ENCODE data around the gene MARCHF6.
"Not testable (repeated sequence)": the region's sequence is repeated elsewhere in the genome, so short reads cannot be mapped to it uniquely, and the experiment has no call there.

MARCHF6 gene, protein sequence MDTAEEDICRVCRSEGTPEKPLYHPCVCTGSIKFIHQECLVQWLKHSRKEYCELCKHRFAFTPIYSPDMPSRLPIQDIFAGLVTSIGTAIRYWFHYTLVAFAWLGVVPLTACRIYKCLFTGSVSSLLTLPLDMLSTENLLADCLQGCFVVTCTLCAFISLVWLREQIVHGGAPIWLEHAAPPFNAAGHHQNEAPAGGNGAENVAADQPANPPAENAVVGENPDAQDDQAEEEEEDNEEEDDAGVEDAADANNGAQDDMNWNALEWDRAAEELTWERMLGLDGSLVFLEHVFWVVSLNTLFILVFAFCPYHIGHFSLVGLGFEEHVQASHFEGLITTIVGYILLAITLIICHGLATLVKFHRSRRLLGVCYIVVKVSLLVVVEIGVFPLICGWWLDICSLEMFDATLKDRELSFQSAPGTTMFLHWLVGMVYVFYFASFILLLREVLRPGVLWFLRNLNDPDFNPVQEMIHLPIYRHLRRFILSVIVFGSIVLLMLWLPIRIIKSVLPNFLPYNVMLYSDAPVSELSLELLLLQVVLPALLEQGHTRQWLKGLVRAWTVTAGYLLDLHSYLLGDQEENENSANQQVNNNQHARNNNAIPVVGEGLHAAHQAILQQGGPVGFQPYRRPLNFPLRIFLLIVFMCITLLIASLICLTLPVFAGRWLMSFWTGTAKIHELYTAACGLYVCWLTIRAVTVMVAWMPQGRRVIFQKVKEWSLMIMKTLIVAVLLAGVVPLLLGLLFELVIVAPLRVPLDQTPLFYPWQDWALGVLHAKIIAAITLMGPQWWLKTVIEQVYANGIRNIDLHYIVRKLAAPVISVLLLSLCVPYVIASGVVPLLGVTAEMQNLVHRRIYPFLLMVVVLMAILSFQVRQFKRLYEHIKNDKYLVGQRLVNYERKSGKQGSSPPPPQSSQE

DNA sequence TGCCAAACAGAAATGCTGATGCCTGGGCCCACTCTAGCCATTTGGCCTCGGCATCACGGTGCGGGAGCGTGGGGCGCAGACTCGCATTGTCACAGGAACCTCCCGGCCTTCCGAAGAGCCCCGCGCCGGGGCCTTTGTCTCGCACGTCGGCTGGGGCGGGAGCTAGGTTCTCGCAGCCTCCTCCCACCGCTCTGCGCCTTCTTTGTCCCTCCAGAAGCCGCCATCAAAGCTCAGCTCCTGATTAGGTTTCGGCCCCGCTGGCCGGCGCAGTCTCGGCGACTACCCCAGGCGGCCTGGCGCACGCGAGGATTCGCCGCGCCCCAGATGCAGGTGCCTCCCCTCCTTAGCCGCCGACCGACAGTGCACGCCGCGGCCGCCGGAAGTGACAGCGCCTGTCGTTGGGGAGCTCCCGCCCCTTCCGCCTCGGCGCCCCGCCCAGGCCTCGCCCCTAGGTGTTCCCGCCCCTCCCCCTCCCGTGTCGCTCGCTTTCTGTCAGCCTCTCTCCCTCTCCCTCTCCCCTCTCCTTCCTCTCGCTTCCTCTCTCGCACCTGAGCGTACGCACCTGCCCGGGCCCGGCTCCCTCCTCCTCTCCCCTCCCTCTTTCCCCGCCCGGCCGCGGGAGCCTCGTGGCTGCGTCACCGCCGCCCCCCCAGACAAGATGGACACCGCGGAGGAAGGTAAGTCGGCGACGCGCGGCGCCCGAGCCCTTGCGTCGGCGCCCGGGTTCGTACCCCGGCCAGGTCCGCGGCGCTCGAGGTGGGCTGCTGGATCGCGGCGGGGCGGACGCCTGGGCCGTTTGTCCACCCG lies at the start of gene MARCHF6:
Gene MARCHF6, plus strand, starts transcription at position 455 of the 807 bp plus-strand sequence. Its CDS starts 204 bp downstream, at position 659.
- DNase-seq (ENCODE audit: low read depth in 2 of 2) = peak; percentile 89 to 94

- no peak for DNase-seq (ENCODE audit: low read depth in 2 of 2)
Measured at GRCh38 chr5:10303699-10304170, 49.8 kb upstream of the MARCHF6 start.

- DNase-seq (ENCODE audit: low read depth in 2 of 2) = no peak
Measured at GRCh38 chr5:10304932-10305331, 48.6 kb upstream of the MARCHF6 start.

DNA sequence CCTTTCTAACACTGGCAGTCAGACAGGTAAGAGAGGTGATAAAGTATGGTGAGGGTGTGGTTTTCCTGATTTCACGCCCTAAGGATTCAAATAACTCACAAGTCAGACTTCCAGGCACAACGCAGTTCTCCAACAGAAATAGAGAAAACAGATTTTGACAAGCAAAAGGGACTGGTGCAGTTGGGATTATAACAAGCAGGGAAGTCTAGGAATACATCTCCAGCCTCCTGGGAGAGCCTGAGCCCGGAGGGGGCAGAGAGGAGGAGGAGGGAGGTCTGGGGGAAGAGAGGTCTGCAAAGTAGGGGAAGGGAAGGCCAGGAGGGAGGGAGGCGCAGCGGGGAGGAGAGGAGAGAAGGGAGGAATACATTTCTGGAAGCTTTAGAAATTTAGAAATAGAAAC lies 47.4 kb upstream of the MARCHF6 start:
- no peak for DNase-seq (ENCODE audit: low read depth in 2 of 2)

- no peak for DNase-seq (ENCODE audit: low read depth in 2 of 2)
Measured at GRCh38 chr5:10306806-10307205, 46.7 kb upstream of the MARCHF6 start.

DNA sequence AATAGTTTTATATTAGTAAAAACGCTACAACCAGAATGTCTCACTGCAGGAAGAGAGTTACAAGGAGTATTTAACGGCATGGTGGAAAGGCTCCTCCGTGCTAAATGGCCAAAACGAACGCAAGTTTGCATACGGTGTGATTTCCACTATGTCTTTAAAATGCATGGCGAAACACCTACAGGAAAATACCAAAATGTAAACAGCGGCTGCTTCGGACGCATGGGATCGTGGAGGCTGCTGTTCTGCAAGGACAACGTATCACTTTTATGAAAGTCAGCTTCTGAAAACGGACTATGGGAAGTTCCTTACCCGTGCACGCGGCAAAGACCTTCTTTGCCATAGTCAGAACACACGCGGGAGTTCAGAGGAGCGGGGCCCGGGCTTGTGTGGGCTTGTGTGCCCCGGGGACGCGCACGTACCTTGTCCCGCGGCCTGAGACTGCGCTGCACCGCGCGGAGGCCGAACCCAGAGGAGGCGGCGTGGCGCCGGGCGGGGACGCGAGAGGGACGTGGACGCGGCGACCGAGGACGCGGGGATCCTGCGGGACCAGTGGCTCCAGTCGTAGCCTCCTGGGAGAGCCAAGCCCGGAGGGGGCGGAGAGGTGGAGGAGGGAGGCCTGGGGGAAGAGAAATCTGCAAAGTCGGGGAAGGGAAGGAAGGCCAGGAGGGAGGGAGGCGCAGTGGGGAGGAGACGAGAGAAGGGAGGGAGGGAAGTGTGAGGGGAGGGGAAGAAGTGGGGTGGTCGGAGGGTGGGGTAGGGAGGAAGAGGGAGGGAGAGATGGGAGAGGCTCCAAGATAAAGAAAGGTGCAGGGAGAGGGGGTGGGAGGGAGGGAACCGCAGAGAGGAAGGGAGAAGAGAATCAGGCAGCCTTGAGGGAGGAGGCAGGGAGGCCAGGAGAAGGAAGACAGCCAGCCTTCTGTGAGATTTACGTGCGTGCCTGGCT lies 46.0 kb upstream of the MARCHF6 start, which contains the start of gene CMBL:
Gene CMBL, minus strand, starts transcription at position 697 of the 943 bp plus-strand sequence. CDS start 17,140 bp downstream, outside the sequence.
- peak in 1 of 2 donors; percentile 3 for DNase-seq (ENCODE audit: low read depth in 2 of 2)

DNA sequence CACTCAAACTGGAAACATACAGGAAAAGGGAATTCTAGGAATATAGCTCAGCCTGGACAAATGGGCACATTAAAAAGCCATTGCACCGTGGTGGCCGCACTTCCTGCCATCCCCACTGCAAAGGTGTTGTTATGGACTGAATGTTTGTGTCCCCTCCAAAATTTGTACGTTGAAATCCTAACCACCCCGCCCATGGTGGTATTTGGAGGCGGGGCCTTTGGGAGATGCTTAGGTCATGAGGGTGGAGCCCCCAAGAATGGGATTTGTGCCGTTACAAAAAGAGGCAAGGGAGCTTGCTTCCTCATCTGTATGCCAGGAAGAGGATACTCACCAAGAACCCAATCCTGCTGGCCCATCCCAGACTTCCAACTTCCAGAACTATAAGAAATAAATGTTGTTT lies 44.7 kb upstream of the MARCHF6 start:
- no peak for DNase-seq (ENCODE audit: low read depth in 2 of 2)

DNA sequence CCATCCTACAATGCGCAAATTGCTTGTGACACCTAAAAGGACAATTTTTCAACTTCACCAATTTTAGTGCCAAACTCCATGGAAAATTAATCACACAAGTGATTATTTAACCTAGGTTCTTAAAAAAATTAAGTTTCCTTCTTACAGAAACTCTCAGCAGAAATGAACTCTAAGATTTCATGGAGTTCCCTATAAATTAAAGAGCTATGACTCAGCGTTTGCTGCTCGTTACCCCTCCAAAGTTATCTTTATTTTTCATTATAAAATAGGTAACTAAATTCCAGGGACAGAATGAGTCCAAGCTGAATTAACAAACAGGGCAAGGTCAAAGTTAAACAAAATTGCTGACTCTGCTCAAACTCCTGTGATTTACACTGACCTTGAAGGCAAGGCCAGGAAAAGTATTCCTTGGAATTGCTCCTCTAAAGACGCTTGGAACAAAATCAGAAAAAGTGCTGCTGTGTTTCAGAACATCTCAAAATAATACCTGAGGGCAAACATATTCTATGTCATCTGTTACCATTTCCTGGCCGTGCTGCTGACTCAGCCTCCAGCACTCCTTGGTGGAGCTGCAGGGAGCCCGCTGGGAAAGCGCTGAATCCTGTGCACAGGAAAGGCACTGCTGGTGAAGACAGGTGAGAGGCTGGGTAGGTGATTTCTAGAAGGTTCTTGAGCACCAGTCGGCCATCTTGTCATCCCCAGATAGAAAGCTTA lies 43.3 kb upstream of the MARCHF6 start:
- no peak for DNase-seq (ENCODE audit: low read depth in 2 of 2)

- not testable (repeated sequence) for DNase-seq (ENCODE audit: low read depth in 2 of 2)
Measured at GRCh38 chr5:10310835-10311570, 42.5 kb upstream of the MARCHF6 start.

DNA sequence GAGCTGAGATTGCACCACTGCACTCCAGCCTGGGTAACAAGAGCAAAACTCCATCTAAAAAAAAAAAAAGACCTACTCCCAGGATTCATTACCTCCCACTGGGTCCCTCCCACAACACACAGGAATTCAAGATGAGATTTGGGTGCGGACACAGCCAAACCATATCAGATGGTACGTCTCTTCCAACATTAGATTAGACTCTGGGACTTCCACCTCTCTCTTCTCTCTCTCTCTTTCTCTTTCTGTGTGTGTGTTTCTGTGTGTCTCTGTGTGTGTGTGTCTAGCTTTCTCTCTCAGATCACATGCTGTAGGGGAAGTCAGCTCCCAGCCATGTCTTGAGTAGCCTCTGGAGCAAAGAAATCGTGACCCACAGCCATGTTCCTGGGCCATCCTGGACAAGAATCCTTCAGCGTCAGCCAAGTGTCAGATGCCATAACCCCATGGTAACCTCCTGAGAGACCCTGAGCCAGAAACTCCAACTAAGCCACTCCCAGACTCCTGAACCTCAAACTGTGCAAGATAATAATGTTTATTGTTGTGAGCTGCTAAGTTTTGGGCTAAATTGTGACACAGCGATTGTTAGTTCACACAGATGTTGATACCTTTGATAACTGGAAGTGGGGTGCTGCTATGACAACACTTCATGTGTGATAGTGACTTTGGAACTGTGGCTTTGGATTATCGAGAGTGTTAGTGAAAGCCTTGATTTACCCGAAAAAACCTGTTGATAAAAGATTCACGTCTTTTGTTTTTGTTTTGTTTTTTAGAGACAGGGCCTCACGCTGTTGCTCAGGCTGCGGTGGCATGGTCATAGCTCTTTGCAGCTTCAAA lies 41.7 kb upstream of the MARCHF6 start:
- no peak for DNase-seq (ENCODE audit: low read depth in 2 of 2)

DNA sequence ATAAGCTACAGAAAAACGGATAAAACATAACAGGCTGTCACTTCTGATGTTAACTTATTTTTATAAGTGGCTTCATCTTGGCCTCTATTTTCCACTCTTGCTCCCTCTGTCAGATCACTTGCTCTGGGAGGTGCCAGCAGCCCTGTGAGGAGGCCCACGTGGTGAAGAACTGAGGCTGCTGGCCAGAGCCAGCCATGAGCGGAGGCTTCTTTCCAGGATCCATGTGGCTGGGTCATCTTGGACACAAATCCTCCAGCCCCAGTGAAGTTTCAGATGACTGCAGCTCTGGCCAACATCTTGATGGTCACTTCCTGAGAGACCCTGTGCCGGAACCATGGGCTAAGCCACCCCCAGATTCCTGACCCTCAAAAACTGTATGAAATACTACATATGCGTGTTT lies 38.3 kb upstream of the MARCHF6 start:
- DNase-seq (ENCODE audit: low read depth in 2 of 2) = no peak

DNA sequence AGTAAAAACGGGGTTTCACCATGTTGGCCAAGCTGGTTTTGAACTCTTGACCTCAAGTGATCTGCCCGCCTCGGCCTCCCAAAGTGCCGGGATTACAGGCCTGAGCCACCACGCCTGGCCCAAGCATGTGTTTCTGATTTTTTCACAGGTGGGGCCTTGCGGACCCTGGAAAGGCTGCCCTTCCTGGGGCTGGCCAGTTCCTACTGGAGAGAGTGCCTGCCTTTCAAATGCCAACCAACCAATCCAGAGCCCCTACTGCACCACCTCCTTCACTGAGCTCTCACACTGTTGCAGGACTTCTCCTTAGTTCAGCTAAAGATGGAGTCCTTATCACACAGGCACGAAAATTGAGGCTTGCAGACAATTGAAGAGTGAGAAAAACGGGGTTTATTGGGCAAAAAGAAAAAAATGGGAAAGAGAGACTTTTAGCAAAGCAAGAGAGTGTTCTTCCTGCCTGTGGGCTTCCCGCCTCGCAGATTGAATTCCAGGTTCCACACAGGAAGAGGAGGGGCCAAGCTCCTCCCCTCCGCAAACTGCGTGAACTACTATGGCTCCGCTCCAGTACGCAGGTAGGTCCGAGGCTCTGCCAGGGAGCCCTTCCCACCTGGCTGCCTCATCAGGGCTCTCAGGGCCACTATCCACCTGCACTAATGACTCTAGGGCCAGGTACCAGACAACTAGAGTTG lies 37.5 kb upstream of the MARCHF6 start:
- no peak for DNase-seq (ENCODE audit: low read depth in 2 of 2)

DNA sequence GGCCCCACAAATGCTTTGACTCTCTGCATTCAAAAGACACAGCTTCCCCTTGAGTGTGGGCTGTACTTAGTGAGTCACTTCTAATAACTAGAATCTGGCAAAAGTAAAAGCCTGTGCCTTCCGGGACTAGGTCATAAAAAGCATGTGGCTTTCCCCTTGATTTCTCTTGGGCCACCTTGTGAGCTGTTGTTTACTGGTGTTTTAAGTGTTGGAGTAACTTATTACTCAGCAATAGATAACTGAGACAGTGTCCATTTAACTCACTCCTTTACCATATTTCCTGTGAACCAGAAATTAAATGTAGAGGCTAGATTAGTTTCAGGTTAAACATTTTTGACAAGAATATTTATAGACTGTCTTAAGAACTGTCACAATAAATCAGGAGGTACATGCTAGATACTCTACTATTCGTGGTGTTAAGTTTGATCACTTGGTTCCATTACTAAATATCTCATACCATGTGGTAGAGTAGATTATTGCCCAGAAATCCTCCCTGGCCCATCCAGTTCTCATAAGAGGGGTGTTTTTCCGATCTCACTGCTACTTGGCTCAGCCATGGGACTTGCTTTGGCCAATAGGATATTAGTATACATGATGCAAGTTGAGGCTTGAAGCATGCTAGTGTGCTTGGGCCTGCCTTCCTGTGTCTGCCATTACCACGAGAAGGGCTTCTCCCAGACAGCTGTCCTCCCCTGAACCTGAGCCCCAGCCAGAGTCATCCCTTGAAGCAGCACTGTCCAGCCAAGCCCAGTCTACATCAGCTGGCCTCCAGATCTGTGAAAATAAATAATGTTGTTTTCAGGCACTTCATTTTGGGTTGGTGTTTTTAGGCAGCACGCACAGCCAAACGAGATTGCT lies 35.4 kb upstream of the MARCHF6 start:
- no peak for DNase-seq (ENCODE audit: low read depth in 2 of 2)

DNA sequence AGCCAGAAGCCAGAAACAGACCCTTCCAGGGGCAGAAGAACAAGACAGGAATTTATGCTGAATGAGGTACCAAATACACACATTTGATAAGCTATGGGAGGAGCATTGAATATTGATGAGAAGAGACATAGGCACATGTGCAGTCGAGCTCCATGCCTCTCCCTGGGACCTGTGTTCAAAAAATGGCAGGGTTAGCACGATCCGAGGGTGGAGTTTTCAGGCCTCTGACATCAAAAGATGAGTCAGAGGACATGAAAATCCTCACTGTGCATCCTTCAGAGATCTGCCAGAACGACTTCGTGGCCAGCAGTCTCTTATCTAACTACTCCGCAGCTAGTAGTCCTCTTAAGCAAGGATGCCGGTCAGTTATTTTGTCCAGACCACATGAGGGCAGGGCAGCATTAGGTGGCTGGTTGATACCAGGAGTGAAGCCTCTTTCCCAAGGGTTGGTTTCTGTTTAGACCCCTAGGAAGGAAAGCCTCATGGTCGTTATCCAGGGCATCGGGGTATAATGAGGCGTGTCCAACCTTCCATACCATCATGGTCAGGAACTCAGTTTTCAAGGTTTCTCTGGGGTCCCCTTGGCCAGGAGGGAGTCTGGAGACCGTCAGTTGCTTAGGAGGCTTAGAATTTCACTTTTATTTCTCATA lies 34.2 kb upstream of the MARCHF6 start:
- DNase-seq (ENCODE audit: low read depth in 2 of 2) = no peak

DNA sequence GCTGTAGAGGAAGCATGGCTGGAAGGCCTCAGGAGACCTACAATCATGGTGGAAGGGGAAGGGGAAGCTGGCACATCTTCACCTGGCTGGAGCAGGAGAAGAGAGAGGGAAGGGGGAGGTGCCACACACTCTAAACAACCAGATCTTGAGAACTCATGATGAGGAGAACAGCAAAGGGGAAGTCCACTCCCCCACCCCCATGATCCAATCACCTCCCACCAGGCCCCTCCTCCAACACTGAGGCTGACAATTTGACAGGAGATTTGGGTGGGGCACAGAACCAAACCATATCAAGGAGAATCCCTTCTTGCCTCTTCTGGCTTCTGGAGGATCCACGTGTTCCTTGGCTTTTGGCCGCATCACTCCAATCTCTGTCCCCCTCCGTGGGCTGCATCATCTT lies 32.7 kb upstream of the MARCHF6 start:
- no peak for DNase-seq (ENCODE audit: low read depth in 2 of 2)

- no peak for DNase-seq (ENCODE audit: low read depth in 2 of 2)
Measured at GRCh38 chr5:10321882-10322281, 31.6 kb upstream of the MARCHF6 start.
